GM21619 (cell line): ENCODE measurements around the gene ADD2.
A peak's percentile ranks its signal among the peaks of the same experiment; 100 is the strongest.

Experiments
- ATAC-seq: cut with Tn5 transposase; IDR thresholded peaks from one replicate; pipeline ENCODE4 v1.9.1; 2021; ENCODE audit not compliant: unreplicated experiment

ADD2 gene

GRCh38 chr2:70707706-70708105, 60.3 kb downstream of the ADD2 start:
- ATAC-seq, result no peak

GRCh38 chr2:70706026-70706795, 61.8 kb downstream of the ADD2 start:
- no peak for ATAC-seq

GRCh38 chr2:70705160-70705850, 62.7 kb downstream of the ADD2 start:
- no peak for ATAC-seq

GRCh38 chr2:70703900-70704549, 64.0 kb downstream of the ADD2 start:
- ATAC-seq, result no peak

- no peak for ATAC-seq
Observed at GRCh38 chr2:70702711-70703395, 65.1 kb downstream of the ADD2 start.

DNA sequence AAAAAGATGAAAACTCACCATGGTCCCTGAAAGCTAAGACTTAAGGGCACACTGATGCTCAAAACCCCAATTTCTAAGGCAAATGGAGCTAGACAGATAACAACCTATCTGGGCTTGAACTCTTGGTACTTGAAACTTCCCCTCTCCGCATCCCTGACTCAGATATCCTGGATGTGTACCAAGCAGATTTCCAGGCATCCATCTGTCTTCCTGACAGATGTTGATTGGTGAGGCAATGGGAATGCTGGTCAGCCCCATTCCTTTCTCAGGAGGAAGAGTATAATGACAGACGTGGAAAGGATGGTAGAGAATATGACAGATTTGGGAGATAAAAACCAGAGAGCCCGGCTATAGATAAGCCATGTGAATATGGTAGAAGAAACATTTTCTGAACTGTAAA, 69.2 kb downstream of the ADD2 start:
- no peak for ATAC-seq

DNA sequence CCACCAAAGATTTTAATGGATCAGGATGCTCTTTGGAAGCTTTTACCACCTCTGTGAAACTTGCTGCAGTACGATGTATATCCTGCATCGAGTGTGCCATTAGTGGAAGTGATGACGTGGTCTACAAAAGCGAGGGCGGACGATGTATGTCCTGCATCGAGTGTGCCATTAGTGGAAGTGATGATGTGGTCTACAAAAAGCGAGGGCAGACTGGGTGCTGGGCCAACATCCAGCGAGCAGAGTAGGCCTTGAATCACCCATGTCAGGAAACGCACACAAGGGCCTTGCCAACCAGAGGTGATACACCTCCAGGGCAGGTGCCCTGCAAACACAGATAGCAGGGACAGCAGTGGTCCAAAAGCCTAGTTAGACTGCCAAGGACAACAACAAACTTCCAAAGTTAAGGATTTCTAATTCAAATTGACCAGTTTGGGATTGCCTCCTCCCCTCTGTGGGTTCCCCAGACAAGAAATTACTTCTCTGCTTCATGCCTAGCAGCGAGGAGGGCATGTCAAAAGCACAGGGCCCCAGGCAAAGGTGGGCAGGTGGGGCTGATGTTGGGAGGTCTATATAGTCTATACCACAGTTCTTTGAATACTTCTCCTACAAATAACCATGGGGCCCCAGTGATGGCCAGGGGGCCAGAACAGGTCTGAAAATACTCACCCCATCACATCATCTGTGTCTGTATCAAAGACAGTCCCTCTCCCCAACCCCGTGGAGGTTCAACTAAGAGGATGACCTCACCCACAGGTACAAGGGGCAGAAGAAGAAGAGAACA, 70.2 kb downstream of the ADD2 start:
- ATAC-seq, result no peak

GRCh38 chr2:70696142-70696541, 71.9 kb downstream of the ADD2 start:
- no peak for ATAC-seq

GRCh38 chr2:70692256-70692655, 75.7 kb downstream of the ADD2 start:
- no peak for ATAC-seq

DNA sequence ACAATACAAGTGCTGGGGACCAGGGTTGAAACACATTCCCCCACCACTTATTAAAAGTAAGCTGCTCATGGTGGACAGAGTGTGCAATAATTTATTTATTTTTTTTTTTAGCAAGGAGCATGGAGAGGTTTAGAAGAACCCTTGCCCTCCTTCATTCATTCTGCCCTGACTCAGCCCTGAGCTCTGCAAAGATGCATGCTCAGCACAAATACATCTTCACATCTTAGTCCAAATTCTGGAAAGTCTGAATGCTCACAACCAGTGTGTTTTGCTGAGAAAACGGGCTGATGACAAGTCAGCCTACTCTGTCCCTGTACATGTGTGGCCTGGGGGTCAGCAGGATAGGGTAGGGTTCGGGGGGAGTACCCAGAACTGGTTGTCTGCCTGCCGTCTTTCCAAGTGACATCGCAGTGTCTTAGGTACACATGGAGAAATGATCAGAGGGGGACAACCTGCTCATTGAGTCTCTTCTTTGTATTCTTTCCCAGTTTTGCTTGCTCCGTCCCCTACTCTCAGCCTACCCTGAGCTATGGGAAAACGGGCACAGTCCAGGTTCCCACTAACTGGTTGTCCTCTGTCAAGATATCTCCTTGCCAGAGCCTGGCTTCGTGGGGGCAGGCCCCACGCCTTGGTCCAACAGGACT, 76.4 kb downstream of the ADD2 start:
- ATAC-seq, result no peak

DNA sequence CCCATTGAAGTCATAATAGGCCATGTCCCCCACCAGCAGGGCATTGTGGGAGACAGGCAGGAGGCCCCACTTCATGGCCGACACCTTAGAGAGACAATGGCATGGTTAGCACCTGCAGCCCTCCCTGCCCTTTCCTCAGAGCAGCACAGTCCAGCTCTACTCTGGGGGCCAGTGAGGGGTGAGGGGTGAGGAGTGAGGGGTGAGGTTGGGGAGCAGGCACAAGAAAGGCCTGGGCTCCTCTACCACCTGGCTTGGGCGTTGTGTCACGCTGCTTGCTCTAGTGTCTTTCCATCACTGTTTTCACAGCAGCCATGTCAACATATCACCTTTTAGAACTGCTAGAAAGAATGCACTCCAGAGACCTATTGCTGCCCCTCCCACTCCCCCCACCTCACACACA, 77.2 kb downstream of the ADD2 start:
- no peak for ATAC-seq

DNA sequence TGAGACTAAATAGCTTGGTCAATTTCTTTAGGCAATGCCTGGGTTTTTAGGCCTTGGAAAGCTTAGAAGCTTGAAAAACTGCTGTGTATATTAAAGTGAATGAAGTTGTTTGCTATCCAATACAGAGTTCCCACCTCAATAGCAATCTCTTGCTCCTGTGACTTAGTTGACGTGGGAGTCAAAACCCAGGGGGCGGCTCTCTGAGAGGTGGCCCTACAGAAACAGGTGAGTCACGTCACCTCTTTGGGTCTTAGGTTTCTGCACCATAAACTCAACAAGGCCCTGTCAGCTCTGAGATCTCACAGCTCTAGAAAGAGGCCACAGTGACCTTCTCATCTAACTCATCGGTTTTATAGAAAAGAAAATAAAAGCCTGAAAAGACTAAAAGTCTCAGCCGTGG, 79.6 kb downstream of the ADD2 start:
- ATAC-seq, result no peak

DNA sequence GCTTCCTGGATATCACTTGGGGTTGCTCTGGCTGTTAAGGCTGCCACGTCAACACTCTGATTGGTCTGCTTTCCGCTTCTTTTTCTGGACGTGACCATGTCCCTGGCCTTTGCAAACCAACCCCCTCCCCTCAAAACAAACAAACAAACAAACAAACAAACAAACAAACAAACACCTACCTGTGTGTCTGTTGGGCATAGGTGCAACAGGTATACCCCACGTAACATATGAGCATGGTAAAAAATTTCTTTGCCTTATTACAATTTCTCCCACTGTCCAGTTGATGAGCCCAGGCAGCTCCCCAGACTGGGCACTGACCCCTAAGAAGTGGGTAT, 80.6 kb downstream of the ADD2 start:
- ATAC-seq, result no peak

- peak; percentile 75 for ATAC-seq
Observed at GRCh38 chr2:70686577-70687460, 81.2 kb downstream of the ADD2 start.

GRCh38 chr2:70685771-70686171, 82.2 kb downstream of the ADD2 start:
- no peak for ATAC-seq

- no peak for ATAC-seq
Observed at GRCh38 chr2:70684846-70685622, 83.0 kb downstream of the ADD2 start.

DNA sequence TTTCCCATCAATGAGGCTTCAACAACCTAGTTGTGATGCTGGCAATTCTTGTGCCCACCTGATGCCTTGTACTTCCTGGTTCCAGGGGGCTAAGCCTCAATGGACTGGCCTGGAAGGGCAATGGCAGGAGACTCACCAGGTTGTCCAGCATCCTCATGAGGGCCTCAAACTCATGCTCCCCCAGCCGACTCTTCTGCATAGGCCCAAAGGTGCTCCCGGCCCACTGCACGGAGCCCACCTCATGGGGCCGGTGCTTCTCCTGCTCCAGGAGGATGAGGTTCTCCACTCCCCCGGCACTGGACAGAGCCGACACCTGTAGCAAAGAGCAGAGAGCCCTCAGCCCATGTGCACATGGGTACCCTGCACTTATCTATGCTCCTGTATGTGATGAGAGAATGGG, 84.5 kb downstream of the ADD2 start:
- ATAC-seq, result no peak

DNA sequence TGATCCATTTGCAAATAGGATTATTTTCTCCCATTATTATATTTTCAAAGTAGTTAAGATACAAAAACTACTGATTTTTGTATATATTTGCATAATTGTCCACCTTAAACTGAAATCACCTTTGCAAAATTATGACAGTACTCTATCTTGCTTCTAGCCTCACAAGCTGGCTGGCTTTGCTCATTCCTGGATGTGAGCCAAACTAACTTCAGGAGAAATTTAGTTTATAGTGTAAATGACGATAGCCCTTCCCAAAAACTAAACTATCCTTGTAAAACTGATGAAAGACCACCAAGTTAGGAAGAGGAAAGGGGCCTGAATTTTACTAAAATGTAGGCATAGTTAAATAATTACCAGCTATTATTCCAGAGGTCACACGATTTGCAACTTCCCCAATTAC, 87.3 kb downstream of the ADD2 start:
- no peak for ATAC-seq

- no peak for ATAC-seq
Observed at GRCh38 chr2:70679259-70679658, 88.7 kb downstream of the ADD2 start.
